ENCODE data around the gene NSD1. TPM values are rescaled to one million over a fixed set of nuclear protein-coding genes. Genes with fewer than 3 reads are reported as not detected.
"Not testable (repeated sequence)": the region's sequence is repeated elsewhere in the genome, so short reads cannot be mapped to it uniquely, and the experiment has no call there.

The NSD1 gene
- total RNA-seq, 2 experiments from 2014 or later = 50.2 to 51.7 TPM

DNA sequence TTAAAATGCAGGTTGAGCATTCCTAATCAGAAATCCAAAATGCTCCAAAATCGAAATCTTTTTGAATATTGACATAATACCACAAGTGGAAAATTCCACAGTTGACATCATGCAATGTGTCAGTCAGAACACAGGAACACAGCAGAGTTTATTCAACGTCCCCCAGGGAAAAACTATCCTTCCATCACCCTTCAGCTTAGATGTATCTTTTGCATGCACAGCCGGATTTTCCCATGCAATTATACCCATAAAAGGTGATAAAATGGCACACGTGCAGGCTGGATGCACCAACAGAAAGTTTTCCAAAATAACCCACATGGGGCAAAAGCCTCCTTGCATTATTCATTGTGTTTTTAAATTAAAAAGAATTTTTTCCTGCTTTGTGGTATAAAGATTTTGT is 98.8 kb downstream of the NSD1 start:
- peaks cover 12% of the 10 kb centered on the region for H3K36me3 Mint-ChIP-seq (ENCODE audit: low read depth)
- no peak overlapping the region for H3K27ac Mint-ChIP-seq
- no peak overlapping the region for H3K4me3 Mint-ChIP-seq
- no peaks in the 10 kb centered on the region for H3K9me3 Mint-ChIP-seq
- H3K4me1 Mint-ChIP-seq (ENCODE audit: low read depth) = peaks cover 7% of the 10 kb centered on the region
- no peaks in the 10 kb centered on the region for H3K27me3 Mint-ChIP-seq (ENCODE audit: low read depth)
- CTCF ChIA-PET = no interaction called here
- no peak for DNase-seq
- intact Hi-C loops (cut with micrococcal nuclease) = no loop called here

- no peaks in the 10 kb centered on the region for H3K9me3 Mint-ChIP-seq
- intact Hi-C loops (cut with micrococcal nuclease) = no loop called here
- H3K4me1 Mint-ChIP-seq (ENCODE audit: low read depth) = peaks cover 7% of the 10 kb centered on the region
- no peaks in the 10 kb centered on the region for H3K27me3 Mint-ChIP-seq (ENCODE audit: low read depth)
- no peak overlapping the region for H3K27ac Mint-ChIP-seq
- CTCF ChIA-PET = no interaction called here
- peaks cover 13% of the 10 kb centered on the region for H3K36me3 Mint-ChIP-seq (ENCODE audit: low read depth)
- no peak overlapping the region for H3K4me3 Mint-ChIP-seq
- DNase-seq = no peak
Observed at GRCh38 chr5:177232761-177233160, 99.2 kb downstream of the NSD1 start.

DNA sequence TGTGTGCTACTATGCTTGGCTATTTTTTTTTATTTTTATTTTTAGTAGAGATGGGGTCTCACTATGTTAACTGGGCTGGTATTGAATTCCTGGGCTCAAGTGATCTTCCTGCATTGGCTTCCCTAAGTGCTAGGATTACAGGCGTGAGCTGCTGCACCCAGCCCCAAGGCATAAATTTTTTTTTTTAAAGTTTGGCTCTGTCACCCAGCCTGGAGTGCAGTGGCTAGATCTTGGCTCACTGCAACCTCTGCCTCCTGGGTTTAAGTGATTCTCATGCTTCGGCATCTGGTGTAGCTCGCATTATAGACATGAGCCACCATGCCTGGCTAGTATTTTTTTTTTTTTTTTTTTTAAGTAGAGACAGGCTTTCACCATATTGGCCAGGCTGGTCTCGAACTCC is 99.6 kb downstream of the NSD1 start:
- Mint-ChIP-seq H3K9me3 (no peaks in the 10 kb centered on the region), H3K36me3 (ENCODE audit: low read depth) (peaks cover 16% of the 10 kb centered on the region)
- intact Hi-C loops (cut with micrococcal nuclease) = no loop called here

DNA sequence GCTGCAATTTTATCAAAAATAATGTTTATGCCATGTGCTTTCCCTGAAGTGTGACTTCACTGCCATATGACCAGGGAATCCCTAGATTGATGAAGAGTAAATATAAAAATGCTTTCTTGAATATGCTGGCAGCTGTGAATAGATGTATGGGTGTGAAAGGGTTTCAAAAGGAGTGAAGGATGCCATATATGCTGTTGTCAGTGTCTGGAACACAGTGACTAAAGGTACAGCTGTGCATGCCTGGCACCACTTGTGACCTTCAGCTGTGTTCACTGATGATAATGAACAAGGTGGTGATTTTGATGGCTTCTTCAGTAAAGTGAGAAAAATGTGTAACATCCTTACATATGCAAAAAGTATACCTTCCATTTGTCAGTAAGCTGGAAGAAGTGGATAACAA is 100.2 kb downstream of the NSD1 start:
- intact Hi-C loops (cut with micrococcal nuclease) = no loop called here
- CTCF ChIA-PET = interaction anchor here (0.8 to 1.5 kb wide), 2 partner anchors 76 to 119 kb away, joined by 4 read pairs; no protein-coding TSS in a partner anchor
- Mint-ChIP-seq H3K27ac (no peak overlapping the region), H3K4me3 (no peak overlapping the region), H3K36me3 (ENCODE audit: low read depth) (peaks cover 19% of the 10 kb centered on the region), H3K27me3 (ENCODE audit: low read depth) (no peaks in the 10 kb centered on the region), H3K4me1 (ENCODE audit: low read depth) (peaks cover 5% of the 10 kb centered on the region), H3K9me3 (no peaks in the 10 kb centered on the region)
- DNase-seq = no peak

More for the DNA sequence above, 99.6 kb downstream of the NSD1 start:
- Mint-ChIP-seq H3K27ac (no peak overlapping the region), H3K4me1 (ENCODE audit: low read depth) (peaks cover 6% of the 10 kb centered on the region), H3K4me3 (no peak overlapping the region), H3K27me3 (ENCODE audit: low read depth) (no peaks in the 10 kb centered on the region)
- CTCF ChIA-PET = interaction anchor here (0.8 kb wide), 1 partner anchor 119 kb away, joined by 4 read pairs; no protein-coding TSS in a partner anchor
- DNase-seq = no peak

- CTCF ChIA-PET = interaction anchor here (1.5 kb wide), 1 partner anchor 75 kb away, joined by 4 read pairs; no protein-coding TSS in a partner anchor
- intact Hi-C loops (cut with micrococcal nuclease) = no loop called here
- no peak overlapping the region for H3K4me3 Mint-ChIP-seq
- no peak overlapping the region for H3K27ac Mint-ChIP-seq
- DNase-seq = no peak
- H3K36me3 Mint-ChIP-seq (ENCODE audit: low read depth) = peaks cover 25% of the 10 kb centered on the region
- H3K9me3 Mint-ChIP-seq = no peaks in the 10 kb centered on the region
- no peaks in the 10 kb centered on the region for H3K27me3 Mint-ChIP-seq (ENCODE audit: low read depth)
- H3K4me1 Mint-ChIP-seq (ENCODE audit: low read depth) = peaks cover 3% of the 10 kb centered on the region
Observed at GRCh38 chr5:177234841-177235240, 101.3 kb downstream of the NSD1 start.

GRCh38 chr5:177241768-177242167 is 108.2 kb downstream of the NSD1 start:
- no peak for DNase-seq
- CTCF ChIA-PET = interaction anchor here (0.6 kb wide), 1 partner anchor 9 kb away, joined by 4 read pairs; no protein-coding TSS in a partner anchor
- Mint-ChIP-seq H3K4me3 (no peak overlapping the region), H3K27ac (no peak overlapping the region), H3K27me3 (ENCODE audit: low read depth) (no peaks in the 10 kb centered on the region), H3K36me3 (ENCODE audit: low read depth) (peaks cover 22% of the 10 kb centered on the region), H3K9me3 (no peaks in the 10 kb centered on the region), H3K4me1 (ENCODE audit: low read depth) (no peaks in the 10 kb centered on the region)
- intact Hi-C loops (cut with micrococcal nuclease) = no loop called here

DNA sequence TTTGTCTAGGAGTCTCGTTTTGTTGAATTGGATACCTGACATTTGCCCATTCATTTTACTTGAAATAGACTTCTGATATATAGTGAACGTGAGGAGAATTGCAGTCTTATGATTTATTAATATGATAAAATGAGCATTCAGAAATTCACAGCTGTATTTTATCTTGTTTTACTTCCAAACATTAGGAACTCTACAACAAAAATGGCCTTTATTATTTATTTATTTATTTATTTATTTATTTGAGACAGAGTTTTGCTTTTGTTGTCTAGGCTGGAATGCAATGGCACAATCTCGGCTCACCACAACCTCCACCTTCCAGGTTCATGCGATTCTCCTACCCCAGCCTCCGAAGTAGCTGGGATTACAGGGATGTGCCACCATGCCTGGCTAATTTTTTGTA is 108.7 kb downstream of the NSD1 start:
- DNase-seq = no peak
- Mint-ChIP-seq H3K9me3 (no peaks in the 10 kb centered on the region), H3K27ac (no peak overlapping the region), H3K4me1 (ENCODE audit: low read depth) (no peaks in the 10 kb centered on the region), H3K36me3 (ENCODE audit: low read depth) (peaks cover 25% of the 10 kb centered on the region), H3K4me3 (no peak overlapping the region), H3K27me3 (ENCODE audit: low read depth) (no peaks in the 10 kb centered on the region)
- intact Hi-C loops (cut with micrococcal nuclease) = no loop called here
- CTCF ChIA-PET = interaction anchor here (0.6 kb wide), 1 partner anchor 9 kb away, joined by 4 read pairs; no protein-coding TSS in a partner anchor

- Mint-ChIP-seq H3K9me3 (no peaks in the 10 kb centered on the region), H3K27ac (no peak overlapping the region), H3K4me1 (ENCODE audit: low read depth) (no peaks in the 10 kb centered on the region), H3K36me3 (ENCODE audit: low read depth) (peaks cover 20% of the 10 kb centered on the region), H3K27me3 (ENCODE audit: low read depth) (no peaks in the 10 kb centered on the region), H3K4me3 (no peak overlapping the region)
- intact Hi-C loops (cut with micrococcal nuclease) = no loop called here
- CTCF ChIA-PET = interaction anchor here (0.9 kb wide), 1 partner anchor 135 kb away, joined by 3 read pairs; no protein-coding TSS in a partner anchor
- DNase-seq = no peak
Observed at GRCh38 chr5:177249761-177250537, 116.4 kb downstream of the NSD1 start.

- no peak overlapping the region for H3K27ac Mint-ChIP-seq
- no peak overlapping the region for H3K4me3 Mint-ChIP-seq
- H3K4me1 Mint-ChIP-seq (ENCODE audit: low read depth) = no peaks in the 10 kb centered on the region
- intact Hi-C loops (cut with micrococcal nuclease) = no loop called here
- H3K9me3 Mint-ChIP-seq = no peaks in the 10 kb centered on the region
- CTCF ChIA-PET = interaction anchor here (0.7 to 1.9 kb wide), 4 partner anchors 23 to 182 kb away, joined by 3 to 8 read pairs (median 4); no protein-coding TSS in a partner anchor
- no peaks in the 10 kb centered on the region for H3K27me3 Mint-ChIP-seq (ENCODE audit: low read depth)
- H3K36me3 Mint-ChIP-seq (ENCODE audit: low read depth) = peaks cover 25% of the 10 kb centered on the region
- no peak for DNase-seq
Observed at GRCh38 chr5:177253252-177253651, 119.7 kb downstream of the NSD1 start.

DNA sequence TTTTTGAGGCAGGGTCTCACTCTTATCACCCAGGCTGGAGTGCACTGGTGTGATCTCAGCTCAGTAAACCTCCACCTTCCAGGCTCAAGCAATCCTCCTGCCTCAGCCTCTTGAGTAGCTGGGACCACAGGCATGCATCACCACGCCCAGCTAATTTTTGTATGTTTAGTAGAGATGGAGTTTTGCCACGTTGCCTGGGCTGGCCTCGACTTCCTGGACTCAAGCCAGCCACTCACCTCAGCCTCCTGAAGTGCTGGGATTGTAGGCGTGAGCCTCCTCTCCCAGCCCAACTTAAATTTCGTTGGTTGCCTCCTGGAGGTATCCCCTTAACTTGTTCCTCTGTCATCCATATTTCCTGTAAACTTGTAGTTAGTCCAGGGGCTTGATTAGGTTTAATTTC is 122.7 kb downstream of the NSD1 start:
- H3K27me3 Mint-ChIP-seq (ENCODE audit: low read depth) = no peaks in the 10 kb centered on the region
- peak overlapping the region; percentile 42 for H3K27ac Mint-ChIP-seq
- no peak overlapping the region for H3K4me3 Mint-ChIP-seq
- no peaks in the 10 kb centered on the region for H3K4me1 Mint-ChIP-seq (ENCODE audit: low read depth)
- intact Hi-C loops (cut with micrococcal nuclease) = no loop called here
- no peaks in the 10 kb centered on the region for H3K9me3 Mint-ChIP-seq
- peaks cover 35% of the 10 kb centered on the region for H3K36me3 Mint-ChIP-seq (ENCODE audit: low read depth)
- DNase-seq = no peak
- CTCF ChIA-PET = no interaction called here

DNA sequence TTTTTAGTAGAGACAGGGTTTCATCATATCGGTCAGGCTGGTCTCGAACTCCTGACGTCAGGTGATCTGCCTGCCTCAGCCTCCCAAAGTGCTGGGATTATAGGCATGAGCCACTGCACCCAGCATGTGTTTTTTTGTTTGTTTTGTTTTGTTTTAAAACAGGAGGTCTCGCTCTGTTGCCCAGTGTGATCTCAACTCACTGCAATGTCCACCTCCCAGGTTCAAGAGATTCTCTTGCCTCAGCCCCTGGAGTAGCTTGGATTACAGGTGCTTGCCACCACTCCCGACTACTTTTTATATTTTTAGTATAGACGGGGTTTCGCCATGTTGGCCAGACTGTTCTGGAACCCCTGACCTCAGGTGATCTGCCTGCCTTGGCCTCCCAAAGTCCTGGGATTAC is 125.1 kb downstream of the NSD1 start:
- H3K27ac Mint-ChIP-seq; H3K9me3 Mint-ChIP-seq; CTCF ChIA-PET; H3K27me3 Mint-ChIP-seq (ENCODE audit: low read depth); DNase-seq; intact Hi-C loops (cut with micrococcal nuclease); H3K4me3 Mint-ChIP-seq; H3K4me1 Mint-ChIP-seq (ENCODE audit: low read depth): not testable (repeated sequence)
- H3K36me3 Mint-ChIP-seq (ENCODE audit: low read depth) = peaks cover 33% of the 10 kb centered on the region

DNA sequence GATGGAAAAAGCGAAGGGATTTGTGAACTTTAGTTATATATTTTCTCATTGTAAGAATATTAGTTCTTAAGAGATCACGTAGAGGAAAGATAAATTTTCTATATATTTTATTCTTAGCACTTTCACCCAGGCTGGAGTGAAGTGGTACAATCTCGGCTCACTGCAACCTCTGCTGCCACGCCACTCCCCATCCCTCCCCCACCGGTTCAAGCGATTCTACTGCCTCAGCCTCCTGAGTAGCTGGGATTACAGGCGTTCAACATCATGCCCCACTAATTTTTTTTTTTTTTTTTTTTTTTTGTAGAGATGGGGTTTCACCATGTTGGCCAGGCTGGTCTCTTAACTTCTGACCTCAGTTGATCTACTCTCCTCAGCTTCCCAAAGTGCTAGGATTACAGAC is 127.4 kb downstream of the NSD1 start:
- CTCF ChIA-PET = no interaction called here
- Mint-ChIP-seq H3K36me3 (ENCODE audit: low read depth) (peaks cover 29% of the 10 kb centered on the region), H3K9me3 (no peaks in the 10 kb centered on the region), H3K4me3 (no peak overlapping the region), H3K4me1 (ENCODE audit: low read depth) (peaks cover 6% of the 10 kb centered on the region), H3K27me3 (ENCODE audit: low read depth) (no peaks in the 10 kb centered on the region), H3K27ac (no peak overlapping the region)
- intact Hi-C loops (cut with micrococcal nuclease) = no loop called here
- DNase-seq = no peak

- Mint-ChIP-seq H3K36me3 (ENCODE audit: low read depth) (peaks cover 32% of the 10 kb centered on the region), H3K27me3 (ENCODE audit: low read depth) (no peaks in the 10 kb centered on the region), H3K27ac (no peak overlapping the region), H3K4me1 (ENCODE audit: low read depth) (peaks cover 6% of the 10 kb centered on the region), H3K4me3 (no peak overlapping the region), H3K9me3 (no peaks in the 10 kb centered on the region)
- no peak for DNase-seq
- CTCF ChIA-PET = no interaction called here
- intact Hi-C loops (cut with micrococcal nuclease) = no loop called here
Observed at GRCh38 chr5:177261510-177261909, 127.9 kb downstream of the NSD1 start.
